Lower leg skin (tissue), 4 donors: ENCODE data around the gene IKZF1. TPM values are rescaled to one million over a fixed set of nuclear protein-coding genes. Genes with fewer than 3 reads are reported as not detected.

Source experiments
- DNase-seq, 2 donors: peaks; one replicate each; pipeline ENCODE4 v3.0.0-alpha.2; 2019; ENCODE audit warnings: low spot score in 2 of 2
- H3K4me3 ChIP-seq: fragments of 200-600 bp; sonication (generic); 2 replicates; pipeline ENCODE4 v1.5.1; 2017; ENCODE audit warnings: mild to moderate bottlenecking, low read depth; ENCODE audit not compliant: poor library complexity, severe bottlenecking
- CTCF ChIP-seq, 3 donors: fragments of 450-650 bp; IDR thresholded peaks; one replicate each; pipeline ENCODE4 v1.5.1; 2016; ENCODE audit warnings: antibody characterized with exemption in 3 of 3, mild to moderate bottlenecking in 3 of 3, moderate library complexity in 2 of 3
- POLR2A ChIP-seq, 2 donors: fragments of 450-650 bp; IDR thresholded peaks; one replicate each; pipeline ENCODE4 v1.6.1; 2016 to 2017; ENCODE audit warnings: antibody characterized with exemption in 2 of 2, mild to moderate bottlenecking in 1 of 2, moderate library complexity in 1 of 2
- WGBS, 2 donors: methylation state at CpG; one replicate each; pipeline ENCODE4 v1.1.5; 2018; 5-methylcytosine and 5-hydroxymethylcytosine counted together
- intact Hi-C: fragments of 100-400 bp; cut with DNase I; formaldehyde crosslinking; loops from one replicate; pipeline ENCODE4 v1.15.0; 2023; ENCODE audit warnings: low total_unique reads
- total RNA-seq, 4 donors: library from RNA; depleted of rRNA; stranded (reverse); fragments of >200 nt; gene quantifications; one replicate each; pipeline ENCODE4 v1.1.0, GENCODE V29; 2016

Gene IKZF1
- total RNA-seq, 4 donors from 2014 or later: 5.3 to 10.8 (median 7.6) TPM

- H3K4me3 ChIP-seq: no peak overlapping the region
- intact Hi-C loops: no loop called here
- TF ChIP-seq CTCF (IDR thresholded peaks at IDR 0.05) (no peak), POLR2A (IDR thresholded peaks at IDR 0.05) (no peak)
- no peak for DNase-seq
- WGBS, 2 donors: 77 to 80% methylated on average over 4 of the region's 4 CpGs
Measured at GRCh38 chr7:50330254-50330653, 25.7 kb downstream of the IKZF1 start.

- WGBS, 2 donors: 30 to 51% methylated on average over 3 of the region's 3 CpGs
- intact Hi-C loops: no loop called here
- no peak for TF ChIP-seq CTCF (IDR thresholded peaks at IDR 0.05)
- TF ChIP-seq POLR2A (IDR thresholded peaks at IDR 0.05): no peak
- H3K4me3 ChIP-seq: no peak overlapping the region
- no peak for DNase-seq
Measured at GRCh38 chr7:50330696-50331095, 26.2 kb downstream of the IKZF1 start.

- intact Hi-C loops: no loop called here
- no peak for DNase-seq
- H3K4me3 ChIP-seq: no peak overlapping the region
- TF ChIP-seq CTCF (IDR thresholded peaks at IDR 0.05): no peak
- no peak for TF ChIP-seq POLR2A (IDR thresholded peaks at IDR 0.05)
- 70 to 72% methylated on average over 2 of the region's 2 CpGs for WGBS, 2 donors
Measured at GRCh38 chr7:50331564-50332208, 27.2 kb downstream of the IKZF1 start.

GRCh38 chr7:50332241-50333165 is 28.0 kb downstream of the IKZF1 start:
- intact Hi-C loops: no loop called here
- DNase-seq: no peak
- TF ChIP-seq CTCF (IDR thresholded peaks at IDR 0.05) (no peak), POLR2A (IDR thresholded peaks at IDR 0.05) (no peak)
- H3K4me3 ChIP-seq: no peak overlapping the region
- 79 to 81% methylated on average over 8 of the region's 8 CpGs for WGBS, 2 donors

- no peak overlapping the region for H3K4me3 ChIP-seq
- no peak for DNase-seq
- WGBS, 2 donors: 38 to 39% methylated on average over 9 of the region's 9 CpGs
- TF ChIP-seq POLR2A (IDR thresholded peaks at IDR 0.05) (no peak), CTCF (IDR thresholded peaks at IDR 0.05) (no peak)
- intact Hi-C loops: no loop called here
Measured at GRCh38 chr7:50333221-50333651, 28.7 kb downstream of the IKZF1 start.
